ENCODE results near the gene GLIS1. TPM values are rescaled to one million over a fixed set of nuclear protein-coding genes. Genes with fewer than 3 reads are reported as not detected.

The GLIS1 gene
- total and polyA plus RNA-seq, 2 experiments from 2014 or later, result 0.26 to 0.31 TPM

- no peak for TF ChIP-seq CTCF (conservative IDR thresholded peaks at IDR 0.05; ENCODE audit: low read depth in 2 of 2)
- TF ChIP-seq STAT1 (IDR thresholded peaks at IDR 0.05; ENCODE audit: unreplicated experiment), result no peak
- no peak for TF ChIP-seq ETS1 (IDR thresholded peaks at IDR 0.05)
- no peak for TF ChIP-seq EZH2 (IDR thresholded peaks at IDR 0.05; ENCODE audit: low read depth, unreplicated experiment)
- no peak for TF ChIP-seq REST (IDR thresholded peaks at IDR 0.05; ENCODE audit: unreplicated experiment)
These were observed 192.4 kb downstream of the GLIS1 start (continued) for GRCh38 chr1:53546409-53547155.

GRCh38 chr1:53545663-53546408, 193.1 kb downstream of the GLIS1 start:
- Histone ChIP-seq H4K20me1 (replicated peaks; ENCODE audit: insufficient read depth) (no peaks in the 10 kb centered on the region), H2AFZ (no peak overlapping the region), H3K4me3 (no peak overlapping the region), H3K27ac (ENCODE audit: low read depth) (no peak overlapping the region), H3K9me2 (ENCODE audit: insufficient read depth) (no peaks in the 10 kb centered on the region), H3K4me2 (no peak overlapping the region), H3K36me3 (ENCODE audit: insufficient read depth) (no peaks in the 10 kb centered on the region), H3K4me1 (ENCODE audit: insufficient read depth) (no peaks in the 10 kb centered on the region), H3F3A (replicated peaks; ENCODE audit: low read depth) (no peaks in the 10 kb centered on the region), H3K27me3 (ENCODE audit: insufficient read depth) (no peaks in the 10 kb centered on the region), H3K79me2 (replicated peaks; ENCODE audit: insufficient read depth) (no peaks in the 10 kb centered on the region)
- Mint-ChIP-seq H3K4me1 (peaks cover 15% of the 10 kb centered on the region), H3K27ac (no peak overlapping the region), H3K4me3 (no peak overlapping the region), H3K36me3 (ENCODE audit: low read depth) (no peaks in the 10 kb centered on the region), H3K27me3 (ENCODE audit: insufficient read depth, low read depth, poor library complexity) (peaks cover 18% of the 10 kb centered on the region), H3K9me3 (no peaks in the 10 kb centered on the region)
- DNase-seq (ENCODE audit: low spot score), result no peak
- ATAC-seq, result no peak
- no peak for TF ChIP-seq ZNF114 (CRISPR knock-in tag; IDR thresholded peaks at IDR 0.05)
- TF ChIP-seq ETS1 (IDR thresholded peaks at IDR 0.05), result no peak
- no peak for TF ChIP-seq NANOG (IDR thresholded peaks at IDR 0.05; ENCODE audit: borderline replicate concordance)
- no peak for TF ChIP-seq STAT1 (IDR thresholded peaks at IDR 0.05; ENCODE audit: unreplicated experiment)
- no peak for TF ChIP-seq EZH2 (IDR thresholded peaks at IDR 0.05; ENCODE audit: low read depth, unreplicated experiment)
- TF ChIP-seq CTCF (conservative IDR thresholded peaks at IDR 0.05; ENCODE audit: low read depth in 2 of 2), result no peak
- no peak for TF ChIP-seq EZH2phosphoT487 (IDR thresholded peaks at IDR 0.05; ENCODE audit: unreplicated experiment)
- TF ChIP-seq REST (IDR thresholded peaks at IDR 0.05; ENCODE audit: unreplicated experiment), result no peak
- TF ChIP-seq JUNB (IDR thresholded peaks at IDR 0.05; ENCODE audit: unreplicated experiment), result no peak
- TF ChIP-seq ZNF331 (CRISPR knock-in tag; IDR thresholded peaks at IDR 0.05; ENCODE audit: low read depth), result no peak
- no peak for TF ChIP-seq POLR2AphosphoS5 (IDR thresholded peaks at IDR 0.05; ENCODE audit: low read depth)

All from GM23338 (cell line).